ENCODE results near the gene LDHAL6B. TPM values are rescaled to one million over a fixed set of nuclear protein-coding genes. Genes with fewer than 3 reads are reported as not detected.

The LDHAL6B gene
- total RNA-seq, 1 donor from 2014 or later, result not detected

DNA sequence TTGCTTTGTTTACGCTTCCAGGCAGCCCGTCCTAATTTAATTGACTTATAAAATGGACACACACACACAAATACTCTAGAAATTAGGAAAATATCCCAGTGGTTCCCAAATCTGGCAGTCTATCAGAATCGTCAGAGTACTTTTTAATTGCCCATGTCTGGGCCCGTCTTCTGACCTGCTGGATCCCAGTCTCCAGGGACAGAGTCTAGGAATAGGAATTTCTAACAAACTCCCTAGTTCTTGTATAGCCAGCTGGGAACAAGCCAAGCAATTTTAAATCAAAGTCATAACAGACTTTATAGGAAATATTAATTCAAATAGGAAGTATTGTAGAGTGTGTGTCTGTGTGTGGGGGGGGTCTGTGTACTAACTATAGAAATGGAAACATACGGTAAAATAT is 33.4 kb downstream of the LDHAL6B start:
- Histone ChIP-seq H3K9me3 (no peaks in the 10 kb centered on the region), H3K36me3 (no peaks in the 10 kb centered on the region), H3K4me1 (peaks cover 8% of the 10 kb centered on the region), H3K4me3 (no peak overlapping the region), H3K27me3 (no peaks in the 10 kb centered on the region), H3K27ac (no peak overlapping the region)
- no peak for TF ChIP-seq POLR2A (IDR thresholded peaks at IDR 0.05)
- TF ChIP-seq, protein P1, sequence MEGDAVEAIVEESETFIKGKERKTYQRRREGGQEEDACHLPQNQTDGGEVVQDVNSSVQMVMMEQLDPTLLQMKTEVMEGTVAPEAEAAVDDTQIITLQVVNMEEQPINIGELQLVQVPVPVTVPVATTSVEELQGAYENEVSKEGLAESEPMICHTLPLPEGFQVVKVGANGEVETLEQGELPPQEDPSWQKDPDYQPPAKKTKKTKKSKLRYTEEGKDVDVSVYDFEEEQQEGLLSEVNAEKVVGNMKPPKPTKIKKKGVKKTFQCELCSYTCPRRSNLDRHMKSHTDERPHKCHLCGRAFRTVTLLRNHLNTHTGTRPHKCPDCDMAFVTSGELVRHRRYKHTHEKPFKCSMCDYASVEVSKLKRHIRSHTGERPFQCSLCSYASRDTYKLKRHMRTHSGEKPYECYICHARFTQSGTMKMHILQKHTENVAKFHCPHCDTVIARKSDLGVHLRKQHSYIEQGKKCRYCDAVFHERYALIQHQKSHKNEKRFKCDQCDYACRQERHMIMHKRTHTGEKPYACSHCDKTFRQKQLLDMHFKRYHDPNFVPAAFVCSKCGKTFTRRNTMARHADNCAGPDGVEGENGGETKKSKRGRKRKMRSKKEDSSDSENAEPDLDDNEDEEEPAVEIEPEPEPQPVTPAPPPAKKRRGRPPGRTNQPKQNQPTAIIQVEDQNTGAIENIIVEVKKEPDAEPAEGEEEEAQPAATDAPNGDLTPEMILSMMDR (IDR thresholded peaks at IDR 0.05), result no peak
- TF ChIP-seq POLR2AphosphoS5 (IDR thresholded peaks at IDR 0.05; ENCODE audit: insufficient read depth in 1 of 2, low read depth in 1 of 2), result no peak
- DNase-seq (ENCODE audit: extremely low spot score in 2 of 2), result no peak
- intact Hi-C loops (cut with DNase I), result no loop called here

- no peaks in the 10 kb centered on the region for H3K27me3 ChIP-seq
- intact Hi-C loops (cut with DNase I), result no loop called here
- TF ChIP-seq POLR2A (IDR thresholded peaks at IDR 0.05) (no peak), POLR2AphosphoS5 (IDR thresholded peaks at IDR 0.05; ENCODE audit: insufficient read depth in 1 of 2, low read depth in 1 of 2) (no peak)
- TF ChIP-seq, protein P1 (IDR thresholded peaks at IDR 0.05), result no peak
- H3K36me3 ChIP-seq, result no peaks in the 10 kb centered on the region
- H3K9me3 ChIP-seq, result no peaks in the 10 kb centered on the region
- no peak for DNase-seq (ENCODE audit: extremely low spot score in 2 of 2)
- peaks cover 8% of the 10 kb centered on the region for H3K4me1 ChIP-seq
- no peak overlapping the region for H3K27ac ChIP-seq
- no peak overlapping the region for H3K4me3 ChIP-seq
These were observed 36.0 kb downstream of the LDHAL6B start for GRCh38 chr15:59242649-59243048.

DNA sequence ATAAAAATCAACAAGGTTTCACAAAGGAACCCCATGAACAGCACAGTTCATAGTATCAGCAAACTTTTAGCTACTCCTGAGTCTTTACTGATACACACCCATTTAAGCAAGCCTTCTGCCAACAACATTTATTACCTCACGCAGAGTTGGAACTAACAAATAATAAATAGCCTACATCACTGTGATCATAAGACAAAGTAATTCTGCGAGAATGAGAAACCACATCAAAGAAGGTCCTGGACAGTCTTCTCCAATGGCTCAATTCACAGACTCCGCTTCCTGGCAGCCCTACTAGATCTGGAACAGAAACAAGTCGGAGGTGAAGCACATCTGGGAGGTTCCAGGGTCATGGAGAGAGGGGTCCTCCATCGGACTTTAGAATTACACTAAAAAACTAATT is 37.0 kb downstream of the LDHAL6B start:
- TF ChIP-seq POLR2A (IDR thresholded peaks at IDR 0.05), result no peak
- TF ChIP-seq, protein P1 (IDR thresholded peaks at IDR 0.05), result no peak
- TF ChIP-seq POLR2AphosphoS5 (IDR thresholded peaks at IDR 0.05; ENCODE audit: insufficient read depth in 1 of 2, low read depth in 1 of 2), result no peak
- Histone ChIP-seq H3K27ac (no peak overlapping the region), H3K9me3 (no peaks in the 10 kb centered on the region), H3K4me1 (peaks cover 8% of the 10 kb centered on the region), H3K27me3 (no peaks in the 10 kb centered on the region), H3K36me3 (no peaks in the 10 kb centered on the region), H3K4me3 (no peak overlapping the region)
- intact Hi-C loops (cut with DNase I), result no loop called here
- no peak for DNase-seq (ENCODE audit: extremely low spot score in 2 of 2)

- no peaks in the 10 kb centered on the region for H3K36me3 ChIP-seq
- DNase-seq (ENCODE audit: extremely low spot score in 2 of 2), result no peak
- TF ChIP-seq POLR2A (IDR thresholded peaks at IDR 0.05), result no peak
- TF ChIP-seq, protein P1 (IDR thresholded peaks at IDR 0.05), result no peak
- no peak for TF ChIP-seq POLR2AphosphoS5 (IDR thresholded peaks at IDR 0.05; ENCODE audit: insufficient read depth in 1 of 2, low read depth in 1 of 2)
- H3K4me3 ChIP-seq, result no peak overlapping the region
- H3K9me3 ChIP-seq, result no peaks in the 10 kb centered on the region
- peaks cover 8% of the 10 kb centered on the region for H3K4me1 ChIP-seq
- no peak overlapping the region for H3K27ac ChIP-seq
- no peaks in the 10 kb centered on the region for H3K27me3 ChIP-seq
- intact Hi-C loops (cut with DNase I), result no loop called here
These were observed 37.7 kb downstream of the LDHAL6B start for GRCh38 chr15:59244337-59244736.

DNA sequence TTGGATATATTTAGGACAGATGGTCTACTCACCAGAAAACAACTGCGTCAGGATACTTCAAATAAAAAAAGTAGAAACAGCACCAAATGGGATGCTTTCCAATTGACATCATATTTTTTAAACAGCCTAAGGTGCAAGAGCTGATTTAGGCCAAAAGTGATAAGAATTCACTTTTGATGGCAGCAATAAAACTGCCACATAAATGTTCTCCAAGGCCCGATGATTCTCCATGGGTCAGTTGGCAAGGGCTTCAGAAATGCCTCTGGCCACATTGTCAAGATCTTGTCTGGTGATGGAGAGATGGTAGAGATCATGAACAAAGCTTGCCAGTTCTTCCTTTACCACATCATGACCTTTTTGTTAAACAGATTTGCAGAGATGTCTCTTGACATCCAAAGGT is 38.9 kb downstream of the LDHAL6B start:
- H3K27me3 ChIP-seq, result no peaks in the 10 kb centered on the region
- no peaks in the 10 kb centered on the region for H3K4me1 ChIP-seq
- intact Hi-C loops (cut with DNase I), result no loop called here
- no peak for DNase-seq (ENCODE audit: extremely low spot score in 2 of 2)
- H3K36me3 ChIP-seq, result no peaks in the 10 kb centered on the region
- H3K27ac ChIP-seq, result no peak overlapping the region
- no peak for TF ChIP-seq POLR2A (IDR thresholded peaks at IDR 0.05)
- no peak for TF ChIP-seq POLR2AphosphoS5 (IDR thresholded peaks at IDR 0.05; ENCODE audit: insufficient read depth in 1 of 2, low read depth in 1 of 2)
- TF ChIP-seq, protein P1 (IDR thresholded peaks at IDR 0.05), result no peak
- H3K9me3 ChIP-seq, result no peaks in the 10 kb centered on the region
- no peak overlapping the region for H3K4me3 ChIP-seq

Measured in vagina (tissue), 2 donors.